Activated CD8-positive, alpha-beta memory T cell treated with anti-CD3 and anti-CD28 coated beads for 1 hour (primary cell): ENCODE data around the gene BIRC7.

Experiments
- DNase-seq, 2 donors: peaks; one replicate each; pipeline ENCODE4 v3.0.0-alpha.2; 2020; ENCODE audit warnings: low read depth in 1 of 2; ENCODE audit errors: extremely low read depth in 1 of 2

Gene BIRC7

DNA sequence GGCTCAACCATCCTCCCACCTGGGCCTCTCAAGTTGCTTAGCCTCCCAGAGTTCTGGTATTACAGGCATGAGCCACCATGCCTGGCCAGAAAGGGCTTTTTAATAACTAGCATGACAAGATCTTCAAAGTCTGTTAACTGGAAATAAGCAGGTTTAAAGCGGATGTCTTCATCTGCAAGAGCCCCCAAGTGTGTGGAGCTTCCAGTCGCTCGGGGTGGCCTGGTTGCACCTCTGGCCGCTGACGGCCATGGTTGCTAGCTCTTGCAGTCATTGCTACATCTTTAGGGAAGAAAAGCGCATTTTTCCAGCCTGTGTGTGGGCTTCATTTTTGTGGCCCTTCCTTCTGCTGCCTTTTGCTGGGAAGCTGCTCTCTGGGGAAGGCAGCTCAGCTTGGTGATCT lies 44.7 kb downstream of the BIRC7 start:
- no peak for DNase-seq

DNA sequence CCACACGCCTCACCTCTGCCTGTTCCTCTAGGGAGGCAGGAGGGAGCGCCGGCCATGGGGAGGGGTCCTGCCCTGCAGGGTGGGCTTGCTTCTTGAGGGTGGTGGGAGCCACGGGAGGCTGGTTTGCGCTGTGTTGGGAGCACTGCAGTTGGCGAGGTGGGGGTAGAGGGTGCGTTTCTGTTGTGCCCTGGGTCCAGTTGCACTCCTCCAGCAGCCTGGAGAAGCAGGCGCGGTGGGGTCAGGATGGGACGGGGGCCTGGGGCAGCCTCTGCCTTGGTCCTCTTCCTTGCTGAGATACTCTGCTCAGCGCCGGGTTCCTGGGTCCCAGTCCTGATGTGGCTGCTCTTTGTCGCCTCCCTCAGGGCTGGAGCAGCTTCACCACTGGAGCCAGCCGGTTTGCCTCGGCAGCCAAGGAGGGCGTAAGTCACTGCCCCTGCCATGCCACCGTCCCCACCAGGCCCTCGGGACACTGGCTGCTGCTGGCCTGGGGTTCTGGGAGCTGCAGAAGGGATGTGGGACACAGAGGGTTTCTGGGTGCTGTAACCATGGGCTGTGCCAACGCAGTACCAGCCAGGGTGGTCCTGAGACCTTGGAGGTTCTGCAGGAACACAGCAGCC lies 45.3 kb downstream of the BIRC7 start:
- DNase-seq: no peak

DNA sequence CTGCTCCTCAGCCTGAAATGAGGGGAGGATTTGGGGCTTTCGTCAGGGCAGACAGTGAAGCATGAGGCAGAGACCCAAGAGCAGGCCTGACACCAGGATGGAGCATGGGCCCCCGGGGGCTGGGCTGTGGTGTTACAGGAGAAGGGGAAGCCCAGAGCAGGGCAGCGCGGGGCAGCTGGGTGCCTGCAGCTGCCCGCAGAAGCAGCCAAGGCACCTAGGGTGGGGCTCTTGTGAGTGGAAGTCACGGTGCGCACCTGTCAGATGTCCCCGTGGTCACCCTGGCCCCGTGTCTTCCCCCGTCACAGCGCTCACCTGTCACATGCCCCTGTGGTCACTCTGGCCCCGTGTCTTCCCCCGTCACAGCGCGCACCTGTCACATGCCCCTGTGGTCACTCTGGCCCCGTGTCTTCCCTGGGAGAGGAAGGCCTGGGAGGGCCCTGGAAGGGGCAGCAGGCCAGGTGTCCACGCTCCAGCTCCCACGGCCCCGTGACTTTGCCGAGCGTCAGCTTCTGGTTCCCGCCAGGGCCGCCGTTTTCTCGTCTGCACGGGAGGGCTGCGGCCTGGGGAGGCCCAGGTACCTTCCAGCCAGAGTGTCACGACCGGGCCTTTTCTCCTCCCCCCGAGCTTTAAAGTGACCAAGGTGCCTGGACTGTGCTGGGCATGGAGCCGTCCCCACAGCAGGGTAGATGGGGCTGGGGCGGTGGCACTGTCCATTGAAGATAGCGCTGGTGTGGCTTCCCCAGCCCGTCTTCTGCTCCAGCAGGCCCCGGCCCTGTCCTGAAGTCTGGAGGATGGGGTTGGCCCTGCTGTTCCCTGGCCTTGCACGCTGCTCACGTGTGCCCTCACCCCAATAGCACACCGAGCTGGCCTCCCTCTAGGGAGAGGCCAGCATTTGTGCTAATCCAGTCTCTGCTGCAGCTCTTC lies 46.3 kb downstream of the BIRC7 start:
- DNase-seq: no peak

DNA sequence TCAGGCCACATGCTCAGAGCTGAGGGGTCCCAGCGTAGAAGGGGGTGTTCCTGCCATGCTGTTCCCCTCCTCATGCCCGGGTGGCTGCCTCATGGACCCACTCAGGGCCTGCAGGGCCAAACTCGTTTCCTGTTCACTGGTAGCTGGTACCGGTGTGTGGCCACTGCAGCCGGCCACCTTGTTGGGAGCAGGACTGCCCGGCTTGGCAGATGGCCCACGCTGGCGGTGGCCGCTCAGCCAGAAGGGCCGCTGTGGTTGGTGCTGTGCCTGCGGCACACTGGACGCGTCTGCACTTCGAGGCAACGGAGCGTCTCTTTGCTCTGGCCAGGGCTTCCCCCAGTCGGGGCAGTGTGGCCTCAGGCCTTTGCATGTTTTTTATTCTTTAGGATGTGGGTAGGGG lies 47.2 kb downstream of the BIRC7 start:
- DNase-seq: no peak

DNA sequence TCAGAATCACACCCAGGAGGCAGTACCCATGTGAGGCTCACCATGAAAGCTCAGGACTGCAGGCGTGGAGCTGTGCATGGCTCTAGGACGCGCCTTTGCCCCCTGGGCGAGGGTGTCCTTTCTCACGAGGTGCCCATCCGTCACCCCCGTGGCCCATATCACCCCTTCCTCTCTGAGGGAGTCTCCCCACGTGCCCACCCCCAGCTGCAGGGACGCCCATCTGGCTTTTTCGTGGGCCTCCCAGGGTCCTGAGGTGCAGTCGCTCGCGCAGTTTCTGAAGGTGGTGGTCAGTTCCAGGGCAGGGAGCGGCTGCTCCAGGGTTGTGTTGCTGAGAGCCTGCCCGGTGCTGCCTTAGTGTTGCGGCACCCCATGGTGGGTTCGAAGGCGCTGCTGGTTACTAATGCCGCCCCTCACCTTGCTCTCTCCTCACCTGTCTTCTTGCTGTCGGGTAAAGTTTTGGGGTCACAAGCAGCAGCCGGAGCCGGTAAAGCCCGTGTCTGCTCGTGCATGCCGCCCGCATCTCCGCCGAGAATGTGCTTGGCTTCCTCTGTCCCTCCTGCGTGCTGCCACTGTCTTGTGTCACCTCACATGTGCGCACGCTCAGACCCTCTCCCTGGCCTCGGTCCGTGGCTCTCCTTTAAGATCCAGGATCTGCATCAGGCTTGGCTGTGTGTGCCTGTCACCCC lies 47.8 kb downstream of the BIRC7 start:
- no peak for DNase-seq

DNA sequence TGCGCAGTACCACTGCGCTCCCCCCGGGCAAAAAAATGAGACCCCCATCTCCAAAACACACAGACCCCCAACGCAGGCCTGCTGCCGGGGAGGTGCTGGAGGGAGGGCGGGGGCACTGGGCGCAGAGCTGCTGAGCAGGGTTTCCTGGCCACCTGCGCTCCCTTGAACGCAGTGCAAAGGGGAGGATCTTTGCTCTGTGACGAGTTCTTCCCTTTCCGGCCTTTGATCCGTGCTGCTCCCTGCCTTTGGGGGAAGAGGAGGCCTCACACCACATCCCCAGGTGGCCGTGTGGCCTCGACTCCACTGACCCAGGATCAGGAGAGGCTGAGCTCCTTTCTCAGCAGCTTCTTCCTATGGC lies 48.4 kb downstream of the BIRC7 start:
- no peak for DNase-seq

DNA sequence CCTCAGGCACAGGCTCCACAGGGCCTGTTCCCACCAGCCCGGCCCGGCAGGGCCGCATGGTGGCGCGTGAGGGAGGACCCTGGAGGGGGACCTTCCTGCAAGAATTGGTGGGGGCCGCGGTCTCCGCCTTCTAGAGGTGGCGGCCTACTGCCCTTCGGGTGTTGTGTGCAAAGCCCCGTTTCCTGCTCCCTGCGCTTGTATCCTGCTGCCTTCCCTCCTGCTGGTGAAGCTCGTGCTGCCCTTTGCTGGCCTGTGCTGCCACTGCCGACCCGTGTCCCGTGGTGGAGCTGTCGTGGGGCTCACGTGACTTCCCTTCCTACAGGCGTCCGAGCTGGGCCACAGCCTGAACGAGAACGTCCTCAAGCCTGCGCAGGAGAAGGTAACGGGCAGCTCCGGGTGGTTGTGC lies 48.8 kb downstream of the BIRC7 start:
- no peak for DNase-seq

DNA sequence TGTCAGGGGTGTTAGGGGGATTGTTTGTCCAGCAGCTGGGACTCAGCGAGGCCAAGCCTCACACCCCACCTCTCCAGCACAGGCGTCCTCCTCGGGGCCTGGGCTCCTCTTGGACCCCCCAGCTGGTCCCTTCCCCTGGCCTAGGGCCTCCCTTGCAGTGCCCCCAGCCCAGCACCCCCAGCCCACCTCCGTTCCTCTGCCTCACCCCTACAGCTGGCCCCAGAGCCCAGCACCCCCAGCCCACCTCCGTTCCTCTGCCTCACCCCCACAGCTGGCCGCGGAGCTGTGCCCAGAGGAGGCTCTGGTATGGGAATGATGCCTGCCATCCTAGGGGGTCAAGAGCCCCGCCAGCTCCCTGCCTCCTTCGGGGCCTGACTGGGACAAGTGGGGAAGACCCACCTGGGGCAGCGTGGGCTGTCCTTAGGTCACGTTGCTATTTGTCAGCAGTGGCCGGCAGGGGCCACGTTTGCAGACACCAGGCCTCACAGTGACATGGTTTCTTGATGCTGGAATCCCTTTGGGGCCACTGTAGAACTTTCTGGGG lies 49.3 kb downstream of the BIRC7 start:
- DNase-seq: no peak

DNA sequence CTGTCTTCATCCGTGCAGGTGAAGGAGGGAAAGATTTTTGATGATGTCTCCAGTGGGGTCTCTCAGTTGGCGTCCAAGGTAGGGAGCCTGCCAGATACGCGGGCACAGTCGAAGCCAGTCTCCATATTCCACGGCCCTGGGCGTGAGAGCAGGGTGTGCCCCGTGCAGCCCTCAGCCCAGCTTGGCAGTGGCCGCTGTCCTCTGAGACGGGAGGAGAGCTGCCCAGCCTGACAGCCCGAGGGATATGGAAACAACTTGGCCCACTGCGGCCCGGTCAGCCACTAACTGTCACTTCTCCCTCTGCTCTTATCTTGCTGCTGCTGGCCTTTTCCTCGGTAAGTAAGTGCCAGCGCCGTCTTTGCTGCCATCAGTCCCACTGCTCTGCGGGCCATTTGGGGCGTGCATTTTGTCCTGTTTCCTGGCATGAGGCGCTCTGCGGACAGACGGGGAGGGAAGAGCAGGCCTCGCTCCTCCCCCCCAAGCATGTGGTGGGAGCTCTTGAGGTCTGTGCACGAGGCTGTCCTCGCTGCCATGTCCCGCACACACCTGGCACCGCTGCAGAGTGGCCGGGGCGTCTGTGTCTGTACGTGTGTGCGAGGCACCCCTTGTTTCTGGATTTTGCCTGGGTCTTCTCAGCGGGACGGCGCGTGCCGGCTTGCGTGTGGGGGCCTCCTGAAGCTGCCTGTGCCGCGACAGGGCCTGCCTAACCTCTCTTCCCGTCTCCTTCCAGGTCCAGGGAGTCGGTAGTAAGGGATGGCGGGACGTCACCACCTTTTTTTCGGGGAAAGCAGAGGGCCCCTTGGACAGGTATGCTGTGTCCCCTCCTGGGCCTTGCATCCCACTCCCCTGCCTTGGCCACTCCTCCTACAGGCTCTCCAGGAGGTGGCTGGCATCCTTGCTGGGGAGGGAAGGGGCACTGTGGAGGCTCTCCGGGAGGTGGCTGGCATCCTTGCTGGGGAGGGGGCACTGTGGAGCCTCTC lies 50.2 kb downstream of the BIRC7 start:
- no peak for DNase-seq

DNA sequence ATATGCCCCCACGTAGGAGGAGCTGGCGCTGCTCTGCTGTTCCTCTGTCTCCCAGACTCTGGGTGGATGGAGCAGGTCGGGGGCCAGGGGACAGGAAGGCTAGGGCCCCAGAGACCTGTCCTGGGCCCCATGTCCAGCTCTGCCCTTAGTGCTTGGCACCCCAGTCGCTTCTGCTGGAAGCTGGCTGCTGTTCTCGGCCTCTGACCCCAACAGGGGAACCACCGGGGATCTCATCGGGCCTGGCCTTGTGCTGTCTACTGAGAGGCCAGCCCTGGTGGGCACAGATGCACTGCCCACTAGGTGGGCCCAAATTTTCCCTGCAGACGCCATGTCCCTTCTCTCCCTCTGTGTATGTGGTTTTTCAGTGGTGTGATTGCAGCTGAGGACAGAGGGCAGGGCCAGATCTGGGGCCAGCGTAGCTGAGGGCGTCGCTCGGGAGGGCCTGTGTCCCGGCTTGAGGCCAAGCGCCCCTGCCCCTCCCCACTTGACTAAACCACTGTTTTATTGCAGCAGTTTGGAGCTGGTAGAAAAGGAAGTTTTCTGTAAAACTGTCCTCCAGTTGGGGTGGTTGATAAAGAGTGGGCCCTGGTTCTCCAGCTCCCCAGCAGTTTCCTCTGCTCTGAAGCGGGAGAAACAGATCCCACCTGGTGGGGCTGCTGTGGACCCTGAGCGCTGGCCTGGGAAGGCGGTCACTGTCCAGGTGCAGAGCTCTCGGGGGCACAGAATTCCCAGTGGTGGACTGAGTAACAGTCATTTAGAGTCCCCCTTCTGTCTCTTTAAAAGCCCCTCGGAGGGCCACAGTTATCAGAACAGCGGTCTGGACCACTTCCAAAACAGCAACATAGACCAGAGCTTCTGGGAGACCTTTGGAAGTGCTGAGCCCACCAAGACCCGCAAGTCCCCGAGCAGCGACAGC lies 51.3 kb downstream of the BIRC7 start:
- no peak for DNase-seq

DNA sequence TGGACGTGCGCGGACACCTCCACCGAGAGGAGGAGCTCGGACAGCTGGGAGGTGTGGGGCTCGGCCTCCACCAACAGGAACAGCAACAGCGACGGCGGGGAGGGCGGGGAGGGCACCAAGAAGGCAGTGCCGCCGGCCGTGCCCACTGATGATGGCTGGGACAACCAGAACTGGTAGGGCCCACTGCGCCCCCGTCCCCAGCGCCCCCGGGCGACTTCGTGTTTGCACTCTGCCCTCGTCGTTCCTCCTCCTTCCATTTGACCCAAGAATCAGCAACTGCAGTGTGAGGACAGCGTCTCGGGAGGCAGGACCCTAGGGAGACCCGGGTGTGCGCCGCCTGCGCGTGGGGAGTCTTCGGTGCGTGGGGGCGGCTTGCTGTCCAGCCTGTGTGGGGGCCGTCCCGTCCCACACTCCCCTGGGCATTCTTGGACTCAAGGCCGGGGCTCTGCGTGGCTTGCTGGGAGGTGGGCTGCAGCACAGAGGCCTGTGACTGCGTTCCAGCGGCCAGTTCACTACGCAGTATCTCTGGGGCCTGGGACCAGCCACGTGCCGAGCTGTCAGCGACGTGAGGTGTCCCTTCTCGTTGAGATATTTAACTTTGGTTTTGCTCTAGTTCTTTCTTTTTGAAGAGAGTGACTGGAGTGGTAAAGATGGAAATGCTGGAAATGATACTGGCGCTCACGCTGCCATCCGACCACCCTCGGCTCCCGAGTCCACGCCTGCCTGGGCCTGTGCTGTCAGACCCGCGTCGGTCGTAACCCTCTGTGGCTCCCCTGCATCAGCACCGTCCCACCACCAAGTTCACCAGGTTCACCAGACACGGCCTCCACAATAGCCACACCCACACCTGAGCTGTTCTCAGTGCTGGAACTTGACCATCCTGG lies 52.2 kb downstream of the BIRC7 start:
- DNase-seq: no peak

DNA sequence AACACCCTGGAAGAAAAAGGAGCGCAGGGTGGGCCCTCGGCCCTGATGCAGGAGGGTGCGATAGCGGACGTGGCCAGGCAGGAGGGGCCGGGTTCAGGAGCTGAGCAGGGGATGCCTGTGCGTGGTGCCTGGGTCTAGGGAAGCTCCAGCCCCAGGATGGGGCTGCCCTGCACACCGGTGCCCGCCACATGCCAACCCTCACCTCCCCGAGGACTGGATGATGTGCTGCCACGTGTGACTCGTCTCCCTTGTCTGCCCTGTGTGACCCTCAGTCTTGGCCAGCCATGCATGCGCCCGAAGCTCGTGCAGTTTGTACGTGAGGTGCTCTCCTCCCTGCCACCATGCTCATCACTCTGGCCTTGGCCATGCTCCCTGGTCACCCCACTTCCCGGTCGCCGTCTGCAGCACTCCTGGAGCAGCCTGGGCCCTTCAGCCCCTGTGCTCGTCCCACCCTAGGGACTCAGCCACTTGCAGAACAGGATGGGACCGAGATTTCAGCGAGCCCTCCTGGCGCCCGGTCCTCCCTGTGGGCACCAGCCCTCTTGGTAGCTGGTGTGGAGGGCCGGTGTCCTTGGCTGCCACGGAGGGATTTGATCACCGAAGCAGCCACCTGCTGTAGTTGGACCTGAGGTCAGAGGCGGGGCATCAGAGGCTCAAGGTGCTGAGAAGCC lies 53.0 kb downstream of the BIRC7 start:
- DNase-seq: no peak

DNA sequence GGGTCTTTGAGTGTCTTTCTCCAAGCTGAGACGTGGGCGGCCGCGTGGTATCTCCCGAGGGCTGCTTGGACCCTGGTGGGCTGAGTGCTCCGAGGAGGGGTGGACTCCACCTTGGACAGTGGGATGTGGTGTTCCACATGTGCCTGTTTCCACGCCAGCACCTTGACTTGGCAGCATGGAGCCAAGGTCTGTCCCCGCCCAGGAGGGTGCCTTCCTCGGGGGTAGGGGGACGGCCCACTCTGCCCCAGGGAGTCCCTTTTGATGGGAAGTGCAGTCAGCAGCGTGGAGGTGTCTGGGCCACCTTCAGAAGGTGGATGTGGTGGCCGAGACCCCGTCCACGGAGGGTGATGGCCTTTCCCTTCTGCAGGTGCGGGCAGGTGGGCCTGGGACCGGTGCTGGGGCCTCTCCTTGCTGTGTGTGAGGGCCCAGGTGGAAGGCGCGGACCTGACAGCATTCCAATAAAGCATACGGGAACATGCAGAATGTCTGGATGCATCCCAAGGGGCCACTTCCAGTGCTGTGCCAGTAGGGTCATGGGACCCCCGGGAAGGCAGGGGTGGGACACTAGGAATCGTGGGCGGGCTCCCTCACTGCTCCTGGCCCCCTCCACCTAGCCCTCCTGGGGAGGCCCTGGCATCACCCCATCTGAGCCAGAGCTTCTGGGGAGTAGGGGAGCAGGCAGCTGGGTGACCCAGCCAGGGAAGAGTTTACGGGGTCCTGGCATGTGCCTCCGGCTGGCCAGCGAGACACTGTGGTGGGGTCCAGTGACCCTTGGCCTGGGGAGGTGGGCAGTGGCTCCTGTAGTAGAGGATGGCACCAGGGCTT lies 53.8 kb downstream of the BIRC7 start:
- no peak for DNase-seq
